ENCODE results near the gene NKX3-2.

Gene NKX3-2

DNA sequence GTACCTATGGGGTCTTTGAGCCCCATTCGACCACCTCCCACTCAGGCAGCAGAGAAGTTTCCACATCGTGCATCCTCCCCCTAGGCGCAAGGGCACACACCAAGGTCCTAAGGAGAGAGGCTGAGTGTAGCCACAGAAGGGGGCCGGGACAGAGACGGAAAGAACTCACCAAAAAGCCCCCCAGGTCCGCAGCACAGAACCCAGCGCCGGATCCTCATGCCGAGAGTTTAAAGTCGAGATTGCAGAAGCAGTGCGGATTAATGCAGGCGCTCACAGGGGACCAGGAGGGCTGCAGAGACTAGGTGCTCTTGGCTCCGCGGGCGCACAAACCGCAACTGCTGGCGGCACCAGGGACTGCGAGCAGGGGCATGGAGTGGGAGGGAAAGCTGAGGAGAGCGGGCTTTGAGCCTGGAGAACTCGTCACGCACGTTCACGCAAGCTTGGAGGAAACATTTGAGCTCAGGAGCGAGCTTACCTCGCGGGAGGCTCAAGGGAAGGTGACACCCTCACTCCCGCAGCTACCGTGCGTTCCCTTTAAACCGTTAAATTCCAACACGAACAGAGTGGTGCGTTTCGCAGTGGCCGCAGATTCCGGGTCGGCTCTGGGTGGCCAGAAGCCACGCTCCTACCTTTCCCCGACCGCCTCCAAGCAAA, 8.5 kb downstream of the NKX3-2 start:
- Histone ChIP-seq H3K9me2 (replicated peaks; ENCODE audit: low read depth, low read length) (no peaks in the 10 kb centered on the region), H3K9ac (ENCODE audit: low read depth, low read length, poor library complexity, severe bottlenecking) (no peak overlapping the region), H3F3A (ENCODE audit: low read depth) (no peaks in the 10 kb centered on the region), H4K20me1 (ENCODE audit: insufficient read depth, low read length, poor library complexity, severe bottlenecking) (no peaks in the 10 kb centered on the region), H3K36me3 (ENCODE audit: insufficient read depth, low read length) (no peaks in the 10 kb centered on the region), H3K27me3 (ENCODE audit: insufficient read depth, low read length, poor library complexity, severe bottlenecking) (peaks cover 3% of the 10 kb centered on the region), H3K4me1 (ENCODE audit: insufficient read depth, low read length, poor library complexity, severe bottlenecking) (no peaks in the 10 kb centered on the region), H3K79me2 (ENCODE audit: insufficient read depth, low read length) (no peaks in the 10 kb centered on the region), H3K4me3 (ENCODE audit: low read length, poor library complexity, severe bottlenecking) (no peak overlapping the region), H2AFZ (ENCODE audit: low read length) (no peak overlapping the region), H3K9me3 (ENCODE audit: insufficient read depth, low read depth, low read length) (no peaks in the 10 kb centered on the region), H3K4me2 (ENCODE audit: low read depth, low read length, poor library complexity, severe bottlenecking) (no peak overlapping the region)
- no peak for TF ChIP-seq EZH2phosphoT487 (IDR thresholded peaks at IDR 0.05; ENCODE audit: borderline replicate concordance)
- TF ChIP-seq, protein P1, sequence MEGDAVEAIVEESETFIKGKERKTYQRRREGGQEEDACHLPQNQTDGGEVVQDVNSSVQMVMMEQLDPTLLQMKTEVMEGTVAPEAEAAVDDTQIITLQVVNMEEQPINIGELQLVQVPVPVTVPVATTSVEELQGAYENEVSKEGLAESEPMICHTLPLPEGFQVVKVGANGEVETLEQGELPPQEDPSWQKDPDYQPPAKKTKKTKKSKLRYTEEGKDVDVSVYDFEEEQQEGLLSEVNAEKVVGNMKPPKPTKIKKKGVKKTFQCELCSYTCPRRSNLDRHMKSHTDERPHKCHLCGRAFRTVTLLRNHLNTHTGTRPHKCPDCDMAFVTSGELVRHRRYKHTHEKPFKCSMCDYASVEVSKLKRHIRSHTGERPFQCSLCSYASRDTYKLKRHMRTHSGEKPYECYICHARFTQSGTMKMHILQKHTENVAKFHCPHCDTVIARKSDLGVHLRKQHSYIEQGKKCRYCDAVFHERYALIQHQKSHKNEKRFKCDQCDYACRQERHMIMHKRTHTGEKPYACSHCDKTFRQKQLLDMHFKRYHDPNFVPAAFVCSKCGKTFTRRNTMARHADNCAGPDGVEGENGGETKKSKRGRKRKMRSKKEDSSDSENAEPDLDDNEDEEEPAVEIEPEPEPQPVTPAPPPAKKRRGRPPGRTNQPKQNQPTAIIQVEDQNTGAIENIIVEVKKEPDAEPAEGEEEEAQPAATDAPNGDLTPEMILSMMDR (conservative IDR thresholded peaks at IDR 0.05; ENCODE audit: low read length), result no peak

DNA sequence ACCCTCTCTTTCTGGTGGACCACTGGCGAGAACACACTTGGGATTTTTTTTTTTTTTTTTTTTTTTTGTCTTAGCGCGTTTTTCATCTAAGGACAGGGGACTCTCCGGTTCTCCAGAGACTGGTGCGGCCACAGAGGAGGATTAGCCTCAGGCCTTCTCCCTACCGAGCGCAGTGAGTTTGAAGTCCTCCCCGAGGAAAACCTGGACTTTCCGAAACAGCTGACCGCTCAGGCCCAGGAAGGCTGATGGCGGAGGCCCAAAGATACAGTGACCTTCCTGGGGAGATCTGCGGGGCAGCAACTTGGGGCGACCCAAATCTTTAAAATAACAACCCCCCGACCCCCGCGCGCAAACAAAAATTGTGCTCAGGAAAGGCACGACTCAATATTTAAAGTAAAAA, 9.2 kb downstream of the NKX3-2 start:
- Histone ChIP-seq H2AFZ (ENCODE audit: low read length) (no peak overlapping the region), H3K9ac (ENCODE audit: low read depth, low read length, poor library complexity, severe bottlenecking) (no peak overlapping the region), H4K20me1 (ENCODE audit: insufficient read depth, low read length, poor library complexity, severe bottlenecking) (no peaks in the 10 kb centered on the region), H3K79me2 (ENCODE audit: insufficient read depth, low read length) (no peaks in the 10 kb centered on the region), H3F3A (ENCODE audit: low read depth) (no peaks in the 10 kb centered on the region), H3K4me2 (ENCODE audit: low read depth, low read length, poor library complexity, severe bottlenecking) (no peak overlapping the region), H3K9me2 (replicated peaks; ENCODE audit: low read depth, low read length) (no peaks in the 10 kb centered on the region), H3K9me3 (ENCODE audit: insufficient read depth, low read depth, low read length) (no peaks in the 10 kb centered on the region), H3K4me1 (ENCODE audit: insufficient read depth, low read length, poor library complexity, severe bottlenecking) (no peaks in the 10 kb centered on the region), H3K4me3 (ENCODE audit: low read length, poor library complexity, severe bottlenecking) (no peak overlapping the region), H3K36me3 (ENCODE audit: insufficient read depth, low read length) (no peaks in the 10 kb centered on the region), H3K27me3 (ENCODE audit: insufficient read depth, low read length, poor library complexity, severe bottlenecking) (peaks cover 3% of the 10 kb centered on the region)
- TF ChIP-seq, protein P1 (conservative IDR thresholded peaks at IDR 0.05; ENCODE audit: low read length), result no peak
- TF ChIP-seq EZH2phosphoT487 (IDR thresholded peaks at IDR 0.05; ENCODE audit: borderline replicate concordance), result no peak

DNA sequence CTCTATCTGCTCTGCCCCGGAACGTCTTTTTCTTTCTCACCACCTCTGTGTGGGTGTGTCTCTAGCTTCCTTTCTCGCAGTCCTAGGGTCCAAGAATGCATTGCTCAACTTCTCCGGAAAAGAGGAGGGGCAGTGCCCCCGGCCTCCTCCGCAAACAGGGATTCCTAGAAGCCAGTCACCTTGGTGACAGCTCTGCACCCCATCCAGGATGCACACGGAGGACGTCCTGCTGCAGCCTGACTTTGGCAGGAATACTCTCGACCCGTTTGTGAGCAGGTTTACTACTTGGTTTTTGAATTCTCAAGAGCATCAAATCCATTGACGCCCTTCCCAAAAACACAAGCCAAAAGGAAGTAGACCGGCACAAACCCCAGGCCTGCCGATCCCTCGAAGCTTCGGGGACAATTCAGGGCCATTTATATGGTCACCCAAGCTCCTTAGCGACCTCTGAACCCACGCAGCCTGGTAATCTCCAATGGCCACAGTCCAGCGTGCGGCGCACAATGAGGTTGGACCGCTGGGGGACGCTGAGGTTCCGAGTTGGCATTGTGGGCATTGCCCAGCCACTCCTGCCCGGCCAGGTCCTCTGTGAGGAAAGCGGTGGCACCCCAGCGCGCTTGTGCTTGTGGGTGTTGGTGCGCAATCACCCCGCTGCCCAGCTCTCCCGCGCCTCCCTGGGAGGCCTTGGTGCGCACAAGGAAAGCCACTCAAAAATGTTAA, 9.8 kb downstream of the NKX3-2 start:
- Histone ChIP-seq H3F3A (ENCODE audit: low read depth) (no peaks in the 10 kb centered on the region), H3K9me2 (replicated peaks; ENCODE audit: low read depth, low read length) (no peaks in the 10 kb centered on the region), H3K27me3 (ENCODE audit: insufficient read depth, low read length, poor library complexity, severe bottlenecking) (peaks cover 3% of the 10 kb centered on the region), H3K36me3 (ENCODE audit: insufficient read depth, low read length) (no peaks in the 10 kb centered on the region), H3K4me1 (ENCODE audit: insufficient read depth, low read length, poor library complexity, severe bottlenecking) (no peaks in the 10 kb centered on the region), H3K79me2 (ENCODE audit: insufficient read depth, low read length) (no peaks in the 10 kb centered on the region), H3K4me3 (ENCODE audit: low read length, poor library complexity, severe bottlenecking) (no peak overlapping the region), H2AFZ (ENCODE audit: low read length) (no peak overlapping the region), H3K4me2 (ENCODE audit: low read depth, low read length, poor library complexity, severe bottlenecking) (no peak overlapping the region), H4K20me1 (ENCODE audit: insufficient read depth, low read length, poor library complexity, severe bottlenecking) (no peaks in the 10 kb centered on the region), H3K9me3 (ENCODE audit: insufficient read depth, low read depth, low read length) (no peaks in the 10 kb centered on the region), H3K9ac (ENCODE audit: low read depth, low read length, poor library complexity, severe bottlenecking) (no peak overlapping the region)
- TF ChIP-seq, protein P1 (conservative IDR thresholded peaks at IDR 0.05; ENCODE audit: low read length), result no peak
- no peak for TF ChIP-seq EZH2phosphoT487 (IDR thresholded peaks at IDR 0.05; ENCODE audit: borderline replicate concordance)
